ENCODE results near the gene PPP2R2C.
A peak's percentile ranks its signal among the peaks of the same experiment; 100 is the strongest.

PPP2R2C gene

DNA sequence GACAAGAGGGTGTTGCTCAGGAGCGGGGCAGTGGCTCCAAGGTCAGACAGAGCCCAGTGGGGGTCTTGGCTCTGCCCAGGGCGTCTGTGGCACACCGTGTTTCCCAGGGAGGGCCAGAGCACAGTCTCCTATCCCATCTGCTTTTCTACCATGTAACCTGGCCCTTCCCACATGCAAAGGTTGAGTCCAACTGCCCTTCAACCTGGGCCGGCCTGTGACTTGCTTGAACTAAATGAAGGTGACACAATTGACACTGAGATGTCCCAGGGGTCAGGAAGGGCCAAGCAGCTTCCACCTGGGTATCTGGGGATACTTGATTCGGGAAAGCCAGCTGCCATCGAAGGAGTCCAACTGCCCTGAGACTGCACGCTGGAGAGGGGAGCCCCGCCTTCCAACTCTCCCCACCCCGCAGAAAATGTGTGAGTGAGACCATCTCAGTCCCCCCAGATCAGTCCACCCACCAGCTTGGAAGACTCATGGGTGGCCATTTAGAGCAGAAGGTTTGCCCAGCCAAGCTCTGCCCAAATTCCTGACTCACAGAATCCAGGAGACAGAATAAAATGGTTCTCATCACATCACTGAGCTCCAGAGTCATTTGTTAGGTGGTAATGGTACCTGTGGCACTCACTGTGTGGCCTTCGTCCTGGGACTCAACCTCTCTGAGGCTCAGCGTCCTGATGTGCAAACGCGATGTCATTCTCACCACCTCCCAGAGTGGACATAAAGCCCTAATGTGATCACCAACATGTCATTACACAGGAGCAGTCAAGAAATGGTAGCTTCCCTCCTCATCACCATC, 18.1 kb downstream of the PPP2R2C start:
- intact Hi-C loops (cut with DNase I) = no loop called here
- DNase-seq = peak in 1 of 42 donors; percentile 22

DNA sequence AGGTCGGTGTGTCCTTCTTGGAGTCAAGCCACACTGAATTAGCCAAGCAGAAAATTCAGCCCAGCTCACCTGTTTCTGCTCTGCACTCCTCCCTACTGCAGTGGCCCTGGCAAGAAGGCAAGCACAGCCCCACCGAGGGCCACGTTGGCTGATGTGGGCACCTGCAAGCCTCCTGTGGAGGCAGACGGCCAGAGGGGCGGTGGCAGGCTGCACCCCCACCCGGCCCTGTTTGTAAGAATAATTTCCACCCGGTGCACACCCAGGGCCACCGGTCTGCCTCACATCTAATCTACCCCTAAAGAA, 18.8 kb downstream of the PPP2R2C start:
- DNase-seq = peak in 1 of 42 donors; percentile 34
- intact Hi-C loops (cut with DNase I) = no loop called here

DNA sequence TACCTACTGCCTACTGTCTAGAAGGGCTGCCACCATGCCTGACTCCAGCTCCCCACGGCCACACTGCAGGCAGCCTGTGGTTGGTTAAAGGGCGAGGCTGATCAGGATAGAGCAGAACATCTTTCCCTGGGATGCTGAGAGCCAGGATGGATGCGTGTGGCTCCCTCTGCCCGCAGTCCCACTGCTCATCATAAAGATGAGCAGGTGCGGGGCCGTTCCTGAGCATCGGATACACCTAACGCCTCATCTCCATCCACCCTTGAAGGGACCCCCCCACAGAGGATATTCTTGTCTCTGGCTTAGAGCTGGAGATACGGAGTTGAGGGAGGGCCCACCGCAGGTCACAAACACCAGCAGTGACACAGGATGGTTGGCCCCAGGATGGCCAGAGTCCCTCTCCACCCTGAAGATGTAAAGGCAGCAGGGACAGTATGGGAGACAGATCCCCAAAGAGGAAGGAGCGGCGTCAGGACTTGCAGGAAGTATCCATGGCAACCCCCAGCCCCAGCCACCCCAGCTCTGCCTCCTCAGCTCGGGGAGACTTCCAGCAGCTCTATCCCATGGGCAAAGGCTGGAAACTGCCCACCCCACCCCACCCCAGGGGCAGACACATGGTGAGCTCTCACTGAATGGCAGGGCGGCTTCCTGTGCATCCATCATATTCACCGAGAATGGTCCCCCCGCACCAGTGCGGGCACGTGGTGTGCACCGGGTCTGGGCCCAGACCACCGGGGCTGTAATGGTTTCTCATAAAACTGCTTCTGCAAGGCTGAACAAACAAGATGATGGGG, 19.3 kb downstream of the PPP2R2C start:
- no peak for DNase-seq
- intact Hi-C loops (cut with DNase I) = no loop called here

DNA sequence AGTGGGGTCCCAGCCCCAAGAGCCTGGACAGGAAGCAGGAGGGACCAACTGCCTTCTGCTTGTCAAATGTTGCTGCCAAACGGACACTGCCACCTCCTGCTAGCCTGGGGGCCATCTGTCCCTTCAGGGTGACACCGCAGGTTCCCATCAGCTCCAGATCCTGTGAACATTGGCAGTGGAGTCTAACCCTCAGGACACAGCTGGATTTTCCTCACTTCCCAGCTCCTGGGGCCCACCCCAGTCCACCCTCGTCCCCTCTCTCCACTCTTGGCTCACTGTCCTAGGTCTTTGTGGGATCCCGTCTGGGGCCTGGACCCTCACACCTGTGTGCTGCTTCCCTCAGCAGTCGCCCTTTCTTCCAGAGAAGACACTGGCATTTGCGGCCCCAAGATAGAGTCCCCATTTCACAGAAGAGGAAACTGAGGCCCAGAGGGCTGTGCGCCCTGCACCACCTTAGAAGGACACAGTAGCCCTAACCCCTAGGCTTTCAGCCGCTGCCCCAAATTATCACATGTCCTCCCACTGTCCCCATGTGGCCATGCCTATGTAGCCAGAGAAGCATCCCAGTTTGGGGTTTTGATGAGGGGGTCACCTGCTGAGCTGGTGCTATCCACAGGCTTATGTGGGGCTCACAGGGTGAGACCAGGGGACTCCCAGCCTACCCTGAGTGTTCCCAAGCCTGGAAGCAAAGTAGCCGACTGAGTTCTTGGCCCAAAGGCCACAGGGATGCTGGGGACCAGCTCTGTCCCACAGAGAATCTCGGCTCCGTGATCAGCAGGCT, 20.1 kb downstream of the PPP2R2C start:
- no peak for DNase-seq
- intact Hi-C loops (cut with DNase I) = no loop called here

DNA sequence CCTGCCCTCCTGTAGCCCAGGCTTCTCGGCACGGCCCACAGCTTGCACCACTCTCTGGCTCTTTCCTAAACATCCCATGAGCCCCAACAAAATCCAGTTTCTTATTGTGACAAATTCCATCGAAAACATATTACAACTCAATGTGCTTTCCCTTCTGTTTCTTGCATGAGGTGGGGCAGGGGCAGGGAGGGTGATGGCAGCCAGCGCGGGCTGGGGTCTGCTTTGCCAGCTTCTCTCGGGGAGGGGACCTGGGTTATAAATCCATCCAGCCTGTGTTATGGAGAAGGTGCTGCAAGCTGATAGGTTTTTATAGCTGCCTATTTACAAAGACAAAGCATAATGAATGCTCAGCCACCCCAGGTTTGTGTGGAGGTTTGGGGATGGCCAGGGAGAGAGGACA, 21.1 kb downstream of the PPP2R2C start:
- DNase-seq = no peak
- intact Hi-C loops (cut with DNase I) = no loop called here

DNA sequence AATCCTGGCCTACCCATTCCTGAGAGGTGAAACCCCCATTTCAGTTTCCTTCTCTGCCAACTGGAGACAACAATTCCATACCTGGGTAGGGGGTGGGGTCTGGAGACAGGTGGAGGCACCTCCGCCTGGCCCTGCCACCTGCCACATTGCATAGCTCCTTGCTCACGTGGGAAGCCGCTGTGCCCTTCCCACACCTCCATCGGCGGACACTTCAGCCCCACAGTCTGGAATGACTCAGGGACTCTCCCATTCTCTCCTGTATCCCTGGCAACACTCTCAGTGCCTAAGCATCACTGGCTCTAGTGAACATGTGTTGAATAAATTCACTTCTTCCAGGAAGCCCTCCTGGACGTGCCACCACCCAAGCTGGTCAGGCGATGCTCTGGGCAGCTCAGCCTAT, 21.7 kb downstream of the PPP2R2C start:
- intact Hi-C loops (cut with DNase I) = no loop called here
- DNase-seq = peak in 8 of 42 donors; percentile 35 to 73 (median 56)

DNA sequence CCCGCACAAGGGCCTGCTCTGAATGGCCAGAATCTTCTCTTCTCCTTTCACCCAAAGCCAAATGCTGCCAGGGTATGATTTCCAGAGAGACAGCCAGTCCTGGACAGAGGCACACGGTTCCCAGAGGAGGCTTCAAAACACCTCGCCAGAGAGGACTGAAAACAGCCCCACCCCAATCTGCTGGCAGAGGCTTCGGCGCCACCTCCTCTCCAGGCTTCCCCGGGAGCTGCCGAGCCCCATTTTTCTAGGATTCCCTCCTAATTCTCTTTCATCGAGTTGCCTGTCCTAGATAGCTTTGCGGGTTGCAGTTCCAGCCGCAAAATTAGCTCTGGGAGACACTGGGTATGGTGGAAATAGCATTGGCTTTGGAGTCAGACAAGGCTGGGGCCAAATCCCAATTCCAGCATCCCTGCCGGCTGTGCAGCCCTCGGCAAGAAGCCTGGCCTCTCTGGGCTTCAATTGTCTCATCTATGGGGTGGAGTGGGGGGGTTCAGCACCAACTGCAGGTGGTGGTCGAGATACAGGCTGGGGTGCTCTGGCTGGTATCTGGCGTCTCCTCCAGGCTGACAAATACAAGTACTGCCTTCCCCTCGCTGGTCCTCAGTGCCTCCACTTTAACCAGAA, 22.6 kb downstream of the PPP2R2C start:
- DNase-seq = peak in 23 of 42 donors; percentile 34 to 80 (median 60)
- intact Hi-C loops (cut with DNase I) = no loop called here

DNA sequence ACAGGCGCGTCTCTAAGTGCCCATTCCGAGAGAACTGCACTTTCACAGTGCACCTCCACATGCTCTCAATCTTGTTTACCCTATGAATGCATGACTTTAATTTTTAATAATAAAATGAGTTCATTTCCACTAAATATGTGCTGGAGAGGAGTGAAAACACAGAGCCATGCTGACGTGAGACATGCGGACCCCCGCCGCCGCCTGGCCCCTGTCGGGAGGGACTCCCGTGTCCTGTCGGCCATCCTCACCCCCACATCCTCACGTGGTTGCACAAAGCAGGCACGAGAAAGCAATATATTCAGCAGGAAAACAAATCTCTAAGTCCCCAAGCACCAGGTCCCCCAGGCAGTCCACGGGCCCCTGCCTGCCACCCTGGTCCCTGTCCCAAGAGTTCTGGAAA, 23.1 kb downstream of the PPP2R2C start:
- intact Hi-C loops (cut with DNase I) = no loop called here
- peak in 1 of 42 donors; percentile 30 for DNase-seq

DNA sequence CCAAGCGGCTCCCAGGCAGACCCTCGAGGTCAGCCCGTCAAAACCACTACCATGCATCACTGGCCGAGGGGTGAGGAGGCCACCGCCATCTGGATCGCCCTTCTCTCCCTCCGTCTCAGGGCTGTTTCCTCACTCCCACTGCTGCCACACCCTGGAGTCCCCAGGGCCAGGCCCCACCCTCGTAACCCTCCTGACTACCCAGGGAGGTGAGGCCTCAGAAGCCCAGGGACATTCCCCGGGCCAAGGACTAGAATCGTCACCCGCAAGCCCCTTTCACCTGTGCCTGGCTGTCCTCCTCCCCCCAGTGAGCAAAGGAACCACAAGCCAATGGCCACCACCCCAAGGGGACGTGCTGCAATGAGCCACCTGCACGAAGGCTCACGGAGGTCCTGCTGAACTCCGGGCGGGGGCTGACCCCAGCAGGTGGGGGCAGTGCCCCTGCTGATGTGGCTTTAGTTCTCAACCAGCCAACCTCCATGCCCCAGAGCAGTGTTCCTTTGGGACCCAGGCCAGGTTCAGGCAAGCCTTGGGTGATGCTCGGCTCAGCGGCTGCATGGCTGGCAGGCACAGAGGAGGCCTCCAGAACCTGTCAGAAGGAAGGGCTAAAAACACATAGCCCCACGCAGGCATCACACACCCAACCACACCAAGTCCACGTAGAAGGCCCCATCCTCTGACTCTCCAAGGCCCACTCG, 23.8 kb downstream of the PPP2R2C start:
- intact Hi-C loops (cut with DNase I) = no loop called here
- DNase-seq = no peak

DNA sequence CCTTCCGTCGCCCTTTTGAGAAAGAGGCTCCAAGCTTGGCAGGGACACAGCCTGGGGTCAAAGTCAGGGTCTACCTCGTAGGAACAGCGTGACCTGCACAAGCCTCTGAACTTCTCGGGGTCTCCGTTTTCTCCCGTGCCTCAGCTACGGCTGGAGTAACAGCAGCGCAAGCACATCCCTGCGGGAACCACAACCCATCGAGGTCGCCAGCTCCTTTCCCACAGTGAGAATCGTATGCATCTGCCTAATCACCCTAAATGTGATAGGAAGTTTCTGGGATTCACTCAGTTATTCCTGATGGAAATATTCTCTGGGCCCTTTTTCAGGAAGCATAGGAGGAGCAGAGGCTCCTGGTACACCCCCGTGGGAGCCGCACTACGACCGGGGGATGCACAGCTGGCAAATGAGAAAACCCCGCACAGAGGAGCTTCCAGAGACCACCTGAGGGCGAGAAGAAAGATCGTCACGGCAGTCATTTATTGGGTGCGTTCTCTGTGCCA, 24.7 kb downstream of the PPP2R2C start:
- intact Hi-C loops (cut with DNase I) = no loop called here
- peak in 1 of 42 donors; percentile 32 for DNase-seq

DNA sequence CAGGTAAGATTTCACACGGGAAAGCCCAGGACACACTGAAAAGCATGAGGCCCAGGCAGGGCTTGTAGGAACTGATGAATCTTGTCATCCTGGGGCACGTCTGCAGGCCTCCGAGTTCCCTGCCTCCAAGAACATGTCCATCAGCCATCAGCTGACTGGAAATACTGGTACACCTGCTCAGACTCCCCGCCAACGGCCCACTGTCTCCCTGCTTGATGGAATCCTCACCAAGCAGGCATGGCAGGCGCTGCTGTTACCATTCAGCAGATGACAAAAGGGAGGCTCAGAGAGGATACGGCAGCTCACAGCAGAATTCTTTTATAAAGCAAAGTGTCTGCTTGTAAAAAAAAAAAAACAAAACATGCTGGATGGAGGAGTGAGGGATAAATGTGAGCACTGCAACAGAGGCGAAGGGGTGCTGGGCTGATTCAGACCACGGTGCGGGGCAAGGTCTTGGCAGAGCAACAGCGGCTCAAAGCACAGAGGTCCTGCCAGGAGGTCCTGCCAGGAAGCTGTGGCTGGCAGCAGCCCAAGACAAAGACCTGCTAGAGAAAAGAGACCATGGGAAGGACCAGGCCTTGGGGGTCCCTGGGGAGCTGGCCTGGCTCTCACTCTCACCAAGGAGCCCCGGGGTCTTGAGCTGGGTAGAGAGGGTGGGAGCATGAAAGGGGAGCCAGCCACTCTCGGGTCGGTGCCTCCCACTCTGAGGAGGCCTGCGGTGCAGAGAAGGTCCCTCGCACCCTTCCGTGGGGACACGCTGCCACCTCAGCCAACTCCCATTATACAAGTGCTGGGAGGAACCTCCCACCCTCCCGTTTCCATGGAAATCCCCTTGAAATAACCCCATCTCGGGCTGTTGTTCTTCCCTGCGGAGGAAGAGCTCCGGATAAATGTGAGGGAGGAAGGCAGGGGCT, 25.6 kb downstream of the PPP2R2C start:
- intact Hi-C loops (cut with DNase I) = no loop called here
- DNase-seq = peak; percentile 50 to 93 (median 73)

DNA sequence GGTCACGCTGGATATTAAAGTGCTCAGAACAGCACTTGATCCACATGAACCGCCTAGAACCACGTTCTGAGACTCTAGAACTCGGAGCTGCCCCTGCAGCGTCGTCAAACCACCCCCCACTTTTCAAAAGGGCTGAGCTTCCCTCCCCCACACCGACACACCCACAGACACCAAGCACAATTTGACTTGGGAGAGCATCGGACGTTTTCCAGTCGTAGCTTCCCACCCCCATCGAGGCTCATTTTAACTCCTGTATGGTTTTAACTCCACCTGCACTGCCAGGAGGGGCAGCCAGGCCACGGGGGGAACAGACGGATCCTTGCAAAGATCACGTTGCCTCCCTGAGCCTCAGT, 26.3 kb downstream of the PPP2R2C start:
- intact Hi-C loops (cut with DNase I) = no loop called here
- DNase-seq = peak in 6 of 42 donors; percentile 27 to 66 (median 47)

DNA sequence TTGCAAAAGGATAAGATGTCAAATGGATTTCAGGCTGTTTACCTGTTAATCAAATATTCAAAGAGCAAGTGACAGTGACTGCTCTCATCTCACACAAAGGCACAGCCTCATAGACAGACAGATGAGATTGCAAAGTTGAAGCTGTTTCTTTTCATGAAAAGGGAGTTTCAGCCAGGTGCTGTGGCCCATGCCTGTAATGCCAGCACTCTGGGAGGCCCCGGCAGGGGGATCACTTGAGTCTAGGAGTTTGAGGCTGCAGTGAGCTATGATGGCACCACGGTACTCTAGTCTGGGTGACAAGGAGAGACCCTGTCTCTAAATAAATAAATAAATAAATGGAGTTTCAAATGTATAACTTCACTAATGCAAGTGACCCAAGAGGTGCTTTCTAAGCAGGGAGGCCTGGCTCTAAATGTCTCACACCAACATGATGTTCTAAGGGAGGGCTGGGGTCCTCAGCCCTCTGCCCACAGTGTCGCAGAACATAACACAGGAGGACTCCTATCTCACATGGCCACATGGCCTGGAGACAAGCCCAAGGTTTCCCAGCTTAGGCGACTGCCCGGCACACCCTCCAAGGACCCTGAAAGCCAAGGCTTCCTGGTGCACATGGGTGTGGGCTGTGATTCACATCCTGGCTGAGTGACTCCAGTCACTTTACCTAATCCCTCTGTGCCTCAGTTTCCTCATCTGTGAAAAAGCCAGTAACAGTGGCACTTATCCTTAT, 26.8 kb downstream of the PPP2R2C start:
- peak in 1 of 42 donors; percentile 26 for DNase-seq
- intact Hi-C loops (cut with DNase I) = no loop called here

DNA sequence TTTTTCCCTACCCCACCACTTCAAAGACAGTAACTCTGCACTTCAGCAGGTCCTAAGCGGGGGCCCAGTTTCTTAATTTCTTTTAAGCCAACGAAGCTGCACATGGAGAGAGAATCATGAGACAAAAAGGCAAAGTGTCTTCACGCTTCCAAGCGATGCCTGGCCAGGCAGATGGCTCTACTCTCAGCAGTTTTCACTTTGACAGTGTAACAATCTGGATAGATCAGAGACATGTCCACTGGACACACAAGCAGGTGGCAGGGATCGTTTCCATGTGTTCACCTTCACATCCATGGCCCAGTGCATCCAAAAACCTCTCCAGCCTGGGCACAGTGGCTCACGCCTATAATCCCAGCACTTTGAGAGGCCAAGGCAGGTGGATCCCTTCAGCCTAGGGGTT, 27.8 kb downstream of the PPP2R2C start:
- intact Hi-C loops (cut with DNase I) = no loop called here
- peak in 1 of 42 donors; percentile 25 for DNase-seq

DNA sequence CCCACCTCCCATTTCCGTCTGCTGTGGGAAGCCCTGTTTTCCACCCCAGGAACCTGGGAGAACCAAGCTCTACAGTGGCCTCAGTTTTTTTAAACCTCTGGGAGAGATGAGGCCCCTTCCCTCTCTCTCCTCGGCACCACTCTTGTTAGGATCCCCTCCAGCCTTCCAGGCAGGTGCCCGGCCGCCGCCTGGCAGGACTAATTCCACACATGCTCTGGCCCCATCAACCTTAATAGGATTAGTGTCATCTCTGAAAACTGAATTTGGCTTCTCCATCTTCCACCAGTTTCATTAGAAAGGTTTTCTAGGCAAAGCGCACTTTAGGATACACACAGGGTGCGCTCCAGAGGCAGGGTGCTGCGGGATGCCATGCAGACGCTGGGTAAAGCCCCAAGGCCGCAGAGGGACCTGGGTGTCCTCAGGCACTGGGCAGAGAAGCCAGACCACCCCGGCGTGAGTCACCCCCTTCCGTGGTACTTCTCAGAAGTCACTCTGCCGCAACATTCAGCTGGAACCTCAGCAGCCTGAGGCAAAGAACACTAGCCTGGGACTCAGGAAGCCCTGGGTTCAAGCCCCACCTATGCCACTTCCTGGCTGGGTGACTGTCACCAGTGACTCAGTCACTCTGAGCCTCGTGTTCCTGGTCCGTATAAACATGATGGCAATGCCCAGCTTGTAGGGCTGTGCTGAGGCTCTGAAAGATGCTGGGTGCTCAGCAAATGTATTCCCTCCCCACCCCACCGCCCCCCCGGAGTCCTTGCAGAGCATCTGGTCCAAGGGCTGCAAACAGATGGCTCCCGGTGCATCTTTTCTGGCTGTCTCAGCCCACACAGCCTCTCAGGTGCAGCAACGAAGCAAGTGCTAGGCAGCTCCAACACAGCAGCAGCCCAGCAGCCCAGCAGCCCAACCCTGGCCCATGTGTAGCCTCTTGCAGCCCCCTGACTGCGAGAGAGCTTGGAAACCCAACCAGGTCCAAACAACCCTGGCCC, 29.1 kb downstream of the PPP2R2C start:
- DNase-seq = peak in 2 of 42 donors; percentile 28 to 50
- intact Hi-C loops (cut with DNase I) = no loop called here

DNA sequence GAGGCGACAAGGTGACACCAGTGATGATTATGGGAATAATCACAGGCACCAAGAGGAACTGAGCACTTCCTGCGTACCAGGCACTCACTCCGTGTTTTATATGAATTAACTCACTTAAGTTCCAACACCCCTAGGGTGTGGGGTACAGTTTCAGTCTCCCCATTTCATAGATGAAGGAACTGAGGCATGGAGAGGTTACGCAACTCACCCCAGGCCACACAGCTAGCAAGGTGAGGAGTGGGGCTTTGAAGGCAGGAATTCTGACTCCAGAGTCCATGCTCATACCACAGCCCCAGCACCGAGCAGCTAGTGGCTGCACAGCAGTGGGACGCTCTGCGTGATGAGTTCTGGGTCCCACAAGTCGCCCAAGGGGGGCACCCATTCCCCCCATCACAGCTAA, 29.9 kb downstream of the PPP2R2C start:
- intact Hi-C loops (cut with DNase I) = no loop called here
- no peak for DNase-seq

Measured in head of caudate nucleus (tissue), 42 donors.